Body of pancreas (tissue), 4 donors: Measurements from ENCODE around the gene COL19A1.

Experiments
- POLR2A ChIP-seq, 3 donors: fragments of 450-650 bp; IDR thresholded peaks; one replicate each; pipeline ENCODE4 v1.6.1; 2016; ENCODE audit warnings: antibody characterized with exemption in 3 of 3, mild to moderate bottlenecking in 2 of 3
- TF ChIP-seq, protein P1 (sequence below), 7 experiments: fragments of 450-650 bp in 4 of 7; fragments of 200-600 bp in 3 of 7; sonication (generic) in 3 of 7; IDR thresholded peaks; one replicate each; pipeline ENCODE4 v1.5.1; 2016 to 2019; ENCODE audit warnings: antibody characterized with exemption in 7 of 7

DNA sequence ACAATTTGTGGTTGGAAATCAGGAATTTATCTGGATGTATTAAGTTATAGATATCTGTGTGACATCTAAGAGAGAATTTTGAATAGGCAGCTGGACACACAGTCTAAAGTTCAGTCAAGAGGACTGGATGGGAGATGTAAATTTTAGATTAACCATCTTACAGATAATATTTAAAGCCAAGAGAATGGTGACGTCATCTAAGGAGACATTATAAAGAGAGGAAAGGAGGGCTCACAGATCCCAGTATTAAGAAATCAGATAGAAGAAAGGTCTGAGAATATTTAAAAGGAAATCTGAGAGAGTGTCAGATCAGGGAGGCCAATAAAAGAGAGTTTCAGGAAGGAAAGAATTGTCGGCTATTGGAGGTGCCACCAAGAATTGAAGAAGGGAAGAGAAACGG lies 9.4 kb downstream of the COL19A1 start:
- TF ChIP-seq, protein P1, sequence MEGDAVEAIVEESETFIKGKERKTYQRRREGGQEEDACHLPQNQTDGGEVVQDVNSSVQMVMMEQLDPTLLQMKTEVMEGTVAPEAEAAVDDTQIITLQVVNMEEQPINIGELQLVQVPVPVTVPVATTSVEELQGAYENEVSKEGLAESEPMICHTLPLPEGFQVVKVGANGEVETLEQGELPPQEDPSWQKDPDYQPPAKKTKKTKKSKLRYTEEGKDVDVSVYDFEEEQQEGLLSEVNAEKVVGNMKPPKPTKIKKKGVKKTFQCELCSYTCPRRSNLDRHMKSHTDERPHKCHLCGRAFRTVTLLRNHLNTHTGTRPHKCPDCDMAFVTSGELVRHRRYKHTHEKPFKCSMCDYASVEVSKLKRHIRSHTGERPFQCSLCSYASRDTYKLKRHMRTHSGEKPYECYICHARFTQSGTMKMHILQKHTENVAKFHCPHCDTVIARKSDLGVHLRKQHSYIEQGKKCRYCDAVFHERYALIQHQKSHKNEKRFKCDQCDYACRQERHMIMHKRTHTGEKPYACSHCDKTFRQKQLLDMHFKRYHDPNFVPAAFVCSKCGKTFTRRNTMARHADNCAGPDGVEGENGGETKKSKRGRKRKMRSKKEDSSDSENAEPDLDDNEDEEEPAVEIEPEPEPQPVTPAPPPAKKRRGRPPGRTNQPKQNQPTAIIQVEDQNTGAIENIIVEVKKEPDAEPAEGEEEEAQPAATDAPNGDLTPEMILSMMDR (IDR thresholded peaks at IDR 0.05): no peak
- TF ChIP-seq POLR2A (IDR thresholded peaks at IDR 0.05): no peak
